Keratinocyte (primary cell): ENCODE results near the gene MED8. TPM values are rescaled to one million over a fixed set of nuclear protein-coding genes. Genes with fewer than 3 reads are reported as not detected.

Experiments used
- DNase-seq: peaks from one replicate; pipeline ENCODE4 v3.0.0-alpha.2; 2011; ENCODE audit warnings: low read depth, missing footprints, low spot score
- FAIRE-seq: peaks from 2 replicates; lab custom pipeline; 2011; peaks lifted over from hg19 to GRCh38; lab: Jason Lieb, UNC
- H2AFZ ChIP-seq: 2 replicates; pipeline ENCODE4 v1.6.0; 2012; ENCODE audit warnings: low read length, control low read depth, inconsistent platforms; ENCODE audit not compliant: control insufficient read depth
- H3K27ac ChIP-seq: 2 replicates; pipeline ENCODE4 v1.5.1; 2011; ENCODE audit warnings: low read length; ENCODE audit not compliant: control insufficient read depth, insufficient read depth
- H3K27me3 ChIP-seq: 3 replicates; pipeline ENCODE4 v1.6.0; 2011; ENCODE audit warnings: low read length; ENCODE audit not compliant: control insufficient read depth, insufficient read depth; ENCODE audit errors: extremely low read depth
- H3K36me3 ChIP-seq, 2 experiments: 2 replicates in 1 of 2; 3 replicates in 1 of 2; pipeline ENCODE4 v1.5.1; 2011; ENCODE audit warnings: low read length in 2 of 2, mild to moderate bottlenecking in 1 of 2; ENCODE audit not compliant: control insufficient read depth in 2 of 2, insufficient read depth in 2 of 2; ENCODE audit errors: extremely low read depth in 1 of 2
- H3K4me1 ChIP-seq: 3 replicates; pipeline ENCODE4 v1.5.1; 2011; ENCODE audit warnings: low read length; ENCODE audit not compliant: control insufficient read depth, insufficient read depth; ENCODE audit errors: extremely low read depth
- H3K4me2 ChIP-seq: 3 replicates; pipeline ENCODE4 v1.6.0; 2011; ENCODE audit warnings: low read depth, low read length; ENCODE audit not compliant: control insufficient read depth, insufficient read depth; ENCODE audit errors: extremely low read depth
- H3K4me3 ChIP-seq, 3 experiments: fragments of 200-600 bp in 1 of 3; sonication (generic) in 1 of 3; 2 replicates in 2 of 3; 3 replicates in 1 of 3; pipeline ENCODE4 v1.5.1; 2011 to 2016; ENCODE audit warnings: low read length in 3 of 3, mild to moderate bottlenecking in 3 of 3, control low read depth in 2 of 3, inconsistent platforms in 1 of 3, low read depth in 1 of 3, mixed read lengths in 1 of 3, mixed run types in 1 of 3, moderate library complexity in 1 of 3; ENCODE audit not compliant: control insufficient read depth in 2 of 3, insufficient read depth in 2 of 3; ENCODE audit errors: extremely low read depth in 1 of 3
- H3K79me2 ChIP-seq: 2 replicates; pipeline ENCODE4 v1.6.0; 2012; ENCODE audit warnings: low read length; ENCODE audit not compliant: control insufficient read depth, insufficient read depth
- H3K9ac ChIP-seq: 3 replicates; pipeline ENCODE4 v1.6.0; 2011; ENCODE audit warnings: low read length; ENCODE audit not compliant: control insufficient read depth, insufficient read depth; ENCODE audit errors: extremely low read depth
- H3K9me1 ChIP-seq: 3 replicates; pipeline ENCODE4 v1.6.0; 2011; ENCODE audit warnings: low read length; ENCODE audit not compliant: control insufficient read depth, insufficient read depth; ENCODE audit errors: extremely low read depth
- H3K9me3 ChIP-seq: 2 replicates; pipeline ENCODE4 v1.5.1; 2012; ENCODE audit warnings: low read depth, low read length; ENCODE audit not compliant: control insufficient read depth
- H4K20me1 ChIP-seq: 3 replicates; pipeline ENCODE4 v1.6.0; 2011; ENCODE audit warnings: low read length; ENCODE audit not compliant: control insufficient read depth, insufficient read depth; ENCODE audit errors: extremely low read depth
- EZH2 ChIP-seq: IDR thresholded peaks from one replicate; pipeline ENCODE4 v1.6.1; 2012; ENCODE audit warnings: inconsistent platforms, mild to moderate bottlenecking, low read length, moderate library complexity
- dilution Hi-C: fragments of 300-500 bp; cut with MboI; formaldehyde crosslinking; loops from one replicate; pipeline ENCODE4 v1.7.0; 2020; ENCODE audit warnings: low sequenced_read_pairs; ENCODE audit not compliant: extremely low pct_ligation_motif_present
- polyA plus RNA-seq, 5 experiments: library from polyadenylated mRNA; depleted of rRNA in 3 of 5; stranded (reverse) in 3 of 5; stranded (forward) in 1 of 5; unstranded in 1 of 5; fragments of >200 nt; gene quantifications; 1 replicate in 1 of 5; 2 replicates in 3 of 5; 3 replicates in 1 of 5; pipeline versions ENCODE4 v1.2.1 to v1.2.3, GENCODE V29; 2011 to 2012; ENCODE audit warnings: missing spikeins in 2 of 5, low read depth in 1 of 5, low replicate concordance in 1 of 5
- TF ChIP-seq, protein P1 (sequence below), 3 experiments: IDR thresholded peaks in 1 of 3; conservative IDR thresholded peaks in 1 of 3; optimal IDR thresholded peaks in 1 of 3; 2 replicates in 2 of 3; 3 replicates in 1 of 3; pipeline versions ENCODE3 to v1.5.1; 2011; ENCODE audit warnings: low read length in 3 of 3, mild to moderate bottlenecking in 3 of 3, moderate library complexity in 2 of 3, control low read depth in 1 of 3, inconsistent platforms in 1 of 3; ENCODE audit not compliant: insufficient read depth in 2 of 3; ENCODE audit errors: extremely low read depth in 1 of 3

MED8 gene
- polyA plus RNA-seq, 1 donor (not counting 4 experiments of a cell fraction or from before 2014, with no cell fraction given): 14.3 TPM

DNA sequence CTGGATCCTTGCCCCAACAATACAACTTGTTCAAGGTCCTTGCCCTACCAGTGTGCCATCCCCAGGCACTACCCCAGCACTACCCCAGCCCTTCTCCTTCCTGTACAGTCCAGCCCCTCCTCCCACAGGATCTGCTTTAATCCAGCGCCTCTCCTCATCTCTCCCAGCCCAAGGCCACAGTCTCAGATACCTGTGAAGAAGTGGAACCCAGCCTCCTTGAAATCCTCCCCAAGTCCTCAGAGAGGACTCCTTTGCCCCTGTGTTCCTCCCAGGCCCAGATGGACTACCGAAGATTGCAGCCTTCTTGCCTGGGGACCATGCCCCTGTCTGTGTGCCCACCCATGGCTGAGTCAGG lies 37.3 kb downstream of the MED8 start:
- no peak overlapping the region for H3K4me2 ChIP-seq
- H3K4me3 ChIP-seq: no peak overlapping the region
- H2AFZ ChIP-seq: no peak overlapping the region
- no peak overlapping the region for H3K9ac ChIP-seq
- no peaks in the 10 kb centered on the region for H3K9me3 ChIP-seq
- H4K20me1 ChIP-seq: no peaks in the 10 kb centered on the region
- DNase-seq (no peak), FAIRE-seq (no peak)
- no peaks in the 10 kb centered on the region for H3K36me3 ChIP-seq
- no peaks in the 10 kb centered on the region for H3K9me1 ChIP-seq
- no peaks in the 10 kb centered on the region for H3K27me3 ChIP-seq
- dilution Hi-C loops: no loop called here
- no peaks in the 10 kb centered on the region for H3K79me2 ChIP-seq
- H3K4me1 ChIP-seq: peaks cover 16% of the 10 kb centered on the region
- TF ChIP-seq, protein P1, sequence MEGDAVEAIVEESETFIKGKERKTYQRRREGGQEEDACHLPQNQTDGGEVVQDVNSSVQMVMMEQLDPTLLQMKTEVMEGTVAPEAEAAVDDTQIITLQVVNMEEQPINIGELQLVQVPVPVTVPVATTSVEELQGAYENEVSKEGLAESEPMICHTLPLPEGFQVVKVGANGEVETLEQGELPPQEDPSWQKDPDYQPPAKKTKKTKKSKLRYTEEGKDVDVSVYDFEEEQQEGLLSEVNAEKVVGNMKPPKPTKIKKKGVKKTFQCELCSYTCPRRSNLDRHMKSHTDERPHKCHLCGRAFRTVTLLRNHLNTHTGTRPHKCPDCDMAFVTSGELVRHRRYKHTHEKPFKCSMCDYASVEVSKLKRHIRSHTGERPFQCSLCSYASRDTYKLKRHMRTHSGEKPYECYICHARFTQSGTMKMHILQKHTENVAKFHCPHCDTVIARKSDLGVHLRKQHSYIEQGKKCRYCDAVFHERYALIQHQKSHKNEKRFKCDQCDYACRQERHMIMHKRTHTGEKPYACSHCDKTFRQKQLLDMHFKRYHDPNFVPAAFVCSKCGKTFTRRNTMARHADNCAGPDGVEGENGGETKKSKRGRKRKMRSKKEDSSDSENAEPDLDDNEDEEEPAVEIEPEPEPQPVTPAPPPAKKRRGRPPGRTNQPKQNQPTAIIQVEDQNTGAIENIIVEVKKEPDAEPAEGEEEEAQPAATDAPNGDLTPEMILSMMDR (optimal IDR thresholded peaks at IDR 0.05 in 1 of 3, IDR thresholded peaks at IDR 0.05 in 1 of 3, conservative IDR thresholded peaks at IDR 0.05 in 1 of 3; ENCODE audit: extremely low read depth in 1 of 3, insufficient read depth in 2 of 3, low read length in 3 of 3): no peak
- TF ChIP-seq EZH2: no peak
- H3K27ac ChIP-seq: no peak overlapping the region

DNA sequence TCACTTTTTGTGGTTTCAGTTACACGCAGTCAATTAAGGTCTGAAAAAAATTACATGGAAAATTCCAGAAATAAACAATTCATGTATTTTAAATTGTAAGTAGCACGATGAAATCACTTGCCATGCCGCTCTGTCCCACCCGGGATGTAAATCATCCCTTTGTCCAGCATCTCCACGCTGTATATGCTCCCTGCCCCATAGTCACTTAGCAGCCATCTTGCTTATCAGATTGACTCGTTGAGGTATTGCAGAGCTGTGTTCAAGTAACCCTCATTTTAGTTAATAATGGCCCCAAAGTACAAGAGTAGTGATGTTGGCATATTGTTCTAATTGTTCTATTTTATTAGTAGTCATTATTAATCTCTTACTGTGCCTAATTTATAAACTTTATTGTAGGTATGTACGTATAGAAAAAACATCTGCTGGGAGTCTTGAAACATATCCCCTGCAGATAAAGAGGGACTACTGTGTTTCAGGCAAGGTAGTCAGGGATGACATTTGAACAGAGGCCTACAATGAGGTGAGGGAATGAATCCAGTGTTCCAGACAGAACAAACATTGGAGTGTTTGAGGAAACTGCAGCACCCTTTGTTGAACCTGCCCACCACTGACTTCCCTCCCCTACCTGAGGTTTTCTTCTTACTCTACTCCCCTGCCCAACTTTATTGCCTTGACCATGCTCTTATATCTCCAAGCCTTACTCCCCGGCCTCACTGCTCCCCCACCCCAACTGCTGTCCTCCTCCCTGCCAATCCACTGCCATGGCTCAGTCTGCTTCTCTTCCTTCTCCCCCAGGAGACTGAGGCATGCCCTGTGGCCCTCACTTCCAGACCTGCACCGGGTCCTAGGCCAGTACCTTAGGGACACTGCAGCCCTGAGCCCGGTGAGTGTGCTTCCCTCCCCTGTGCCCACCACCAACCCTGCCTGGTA lies 37.9 kb downstream of the MED8 start:
- Histone ChIP-seq H4K20me1 (no peaks in the 10 kb centered on the region), H3K27me3 (no peaks in the 10 kb centered on the region), H3K9me1 (no peaks in the 10 kb centered on the region), H3K4me1 (peaks cover 16% of the 10 kb centered on the region), H3K9me3 (no peaks in the 10 kb centered on the region), H3K79me2 (no peaks in the 10 kb centered on the region), H3K36me3 (no peaks in the 10 kb centered on the region), H3K4me2 (no peak overlapping the region), H2AFZ (no peak overlapping the region), H3K9ac (no peak overlapping the region), H3K27ac (no peak overlapping the region), H3K4me3 (no peak overlapping the region)
- FAIRE-seq (no peak), DNase-seq (no peak)
- dilution Hi-C loops: no loop called here
- TF ChIP-seq, protein P1 (optimal IDR thresholded peaks at IDR 0.05 in 1 of 3, IDR thresholded peaks at IDR 0.05 in 1 of 3, conservative IDR thresholded peaks at IDR 0.05 in 1 of 3; ENCODE audit: extremely low read depth in 1 of 3, insufficient read depth in 2 of 3, low read length in 3 of 3): no peak
